Retina (tissue), 1 donor: ENCODE data around the gene RUFY3.

Experiments used
- DNase-seq: peaks from one replicate; pipeline ENCODE4 v3.0.0-alpha.2; 2016

Gene RUFY3

DNA sequence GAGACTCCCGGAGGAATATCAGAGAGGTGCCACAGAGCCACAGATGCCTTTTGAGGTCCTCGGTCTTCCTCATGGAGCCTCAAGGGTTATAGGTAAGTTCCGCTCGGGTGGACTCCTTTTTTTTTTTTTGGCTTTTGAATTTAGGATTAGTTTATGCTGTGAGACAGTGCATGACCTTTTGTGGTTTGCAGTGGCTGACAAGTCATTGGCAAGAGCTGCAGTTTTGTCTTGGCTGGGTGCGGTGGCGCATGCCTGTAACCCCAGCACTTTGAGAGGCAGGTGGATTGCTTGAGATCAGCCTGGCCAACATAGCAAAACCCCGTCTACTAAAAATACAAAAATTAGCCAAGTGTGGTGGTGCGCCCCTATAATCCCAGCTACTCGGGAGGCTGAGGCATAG lies 122.4 kb downstream of the RUFY3 start:
- DNase-seq, result no peak

DNA sequence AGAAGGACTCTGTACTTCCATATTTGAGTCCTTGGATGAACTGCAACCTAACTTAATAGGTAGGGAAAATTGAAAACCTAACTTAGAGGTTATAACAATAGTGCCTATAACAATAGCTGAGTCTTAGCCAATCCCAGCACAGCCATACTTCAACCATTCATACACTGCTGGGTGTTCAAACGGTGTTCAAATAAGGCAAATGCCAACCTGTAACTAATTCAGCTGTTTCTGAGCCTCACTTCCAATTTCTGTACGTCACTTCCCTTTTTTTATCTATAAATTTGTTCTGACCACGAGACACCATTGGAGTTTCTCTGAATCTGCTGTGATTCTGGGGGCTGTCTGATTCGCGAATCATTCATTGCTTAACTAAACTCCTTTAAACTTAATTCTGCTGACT lies 127.5 kb downstream of the RUFY3 start:
- no peak for DNase-seq

DNA sequence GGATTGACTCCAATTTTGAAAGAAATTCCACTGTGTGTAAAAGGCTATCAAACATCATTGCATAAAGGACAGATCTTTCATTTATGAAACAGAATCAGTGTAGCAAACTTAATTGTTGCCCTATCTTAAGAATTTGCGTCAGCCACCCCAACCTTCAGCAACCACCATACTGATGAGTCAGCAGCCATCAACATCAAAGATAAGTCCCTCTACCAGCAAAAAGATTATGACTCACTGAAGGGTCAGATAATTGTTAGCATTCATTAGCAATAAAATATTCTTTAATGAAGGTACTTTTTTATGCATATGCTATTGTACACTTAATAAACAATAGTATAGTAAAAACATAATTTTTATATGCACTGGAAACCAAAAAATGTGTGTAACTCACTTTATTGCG lies 133.7 kb downstream of the RUFY3 start:
- no peak for DNase-seq
